SH-SY5Y (cell line): Measurements from ENCODE around the gene CDH7.

ENCODE experiments used
- GATA2 ChIP-seq: IDR thresholded peaks from 2 replicates; pipeline ENCODE4 v1.6.1; 2011; ENCODE audit warnings: mild to moderate bottlenecking, low read depth, low read length
- GATA3 ChIP-seq: IDR thresholded peaks from 2 replicates; pipeline ENCODE4 v1.6.1; 2011; ENCODE audit warnings: low read depth, mild to moderate bottlenecking, low read length, moderate library complexity

Gene CDH7

DNA sequence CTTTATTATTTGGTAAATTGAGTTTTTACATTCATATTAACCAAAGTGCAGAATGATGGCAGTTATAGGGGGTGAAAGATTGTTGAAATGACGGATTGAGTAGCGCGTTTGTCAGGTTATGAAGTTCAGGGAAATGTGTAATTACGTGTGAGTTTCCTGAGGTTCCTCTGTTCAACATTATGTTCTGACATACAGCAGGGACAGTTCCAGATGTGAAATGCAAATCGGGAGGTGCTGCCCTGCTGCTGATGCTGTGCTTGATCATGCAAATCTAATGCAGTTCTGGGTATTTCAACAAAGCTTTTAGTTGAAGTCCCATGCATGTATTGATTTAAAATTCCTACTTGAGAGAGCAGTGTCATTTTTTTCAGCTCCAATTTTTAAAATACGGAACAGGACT, 57.9 kb downstream of the CDH7 start:
- TF ChIP-seq GATA2 (no peak), GATA3 (no peak)

DNA sequence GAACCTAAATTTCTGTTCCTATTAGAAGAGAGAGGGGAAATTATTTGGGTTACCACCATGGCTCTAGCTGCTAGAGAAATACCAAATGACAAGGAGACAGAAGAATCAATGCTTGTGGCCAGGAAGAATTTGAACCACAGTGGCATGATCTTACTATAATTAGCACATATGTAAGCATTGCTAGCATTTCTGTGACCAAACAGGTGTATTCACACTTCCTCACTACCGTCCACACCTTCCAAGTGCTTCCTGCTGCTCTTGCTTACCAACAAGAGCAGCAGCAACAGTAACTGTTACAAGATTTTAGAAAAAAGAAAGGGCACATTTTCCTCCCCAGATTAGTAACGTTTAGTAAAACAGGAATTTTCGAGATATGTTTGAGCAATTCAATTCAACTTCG, 60.5 kb downstream of the CDH7 start:
- TF ChIP-seq GATA3, result no peak

- TF ChIP-seq GATA2 (no peak), GATA3 (no peak)
Measured at GRCh38 chr18:65815506-65815905, 64.7 kb downstream of the CDH7 start.

GRCh38 chr18:65817178-65817577, 66.4 kb downstream of the CDH7 start:
- TF ChIP-seq GATA2 (no peak), GATA3 (no peak)

DNA sequence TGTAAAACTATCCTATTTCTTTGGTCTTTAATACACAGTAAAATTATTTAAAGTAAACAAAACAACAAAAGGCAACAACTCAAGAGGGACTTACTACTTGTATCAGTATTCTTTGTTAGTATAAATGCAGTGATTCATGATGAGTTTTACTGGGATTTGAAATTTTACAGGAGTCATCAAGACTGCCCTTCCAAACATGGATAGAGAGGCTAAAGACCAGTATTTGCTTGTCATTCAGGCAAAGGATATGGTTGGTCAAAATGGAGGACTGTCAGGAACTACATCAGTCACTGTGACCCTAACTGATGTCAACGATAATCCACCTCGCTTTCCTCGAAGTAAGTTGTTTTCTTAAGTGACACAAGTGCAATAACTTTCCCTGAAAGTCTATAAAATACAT, 71.1 kb downstream of the CDH7 start:
- TF ChIP-seq GATA3 (no peak), GATA2 (no peak)

DNA sequence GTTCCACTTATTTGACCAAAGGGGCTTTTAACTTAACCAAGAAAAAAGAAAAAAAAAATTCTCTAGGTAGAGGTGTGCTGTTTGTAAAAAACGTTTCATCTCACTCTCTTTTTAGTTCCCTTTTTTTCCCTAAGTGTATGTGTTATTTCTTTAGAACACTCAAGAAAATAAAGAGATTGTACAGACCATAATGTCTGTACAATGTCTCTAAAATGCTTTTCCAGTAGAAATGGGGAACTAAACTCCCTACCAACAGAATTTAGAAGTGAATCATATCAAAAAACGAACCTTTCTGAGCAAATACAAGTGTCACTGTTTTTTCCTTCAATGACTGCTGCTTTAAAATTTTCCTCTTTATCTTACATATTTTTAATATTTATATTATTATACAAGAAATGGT, 72.0 kb downstream of the CDH7 start:
- TF ChIP-seq GATA3, result no peak
- no peak for TF ChIP-seq GATA2

DNA sequence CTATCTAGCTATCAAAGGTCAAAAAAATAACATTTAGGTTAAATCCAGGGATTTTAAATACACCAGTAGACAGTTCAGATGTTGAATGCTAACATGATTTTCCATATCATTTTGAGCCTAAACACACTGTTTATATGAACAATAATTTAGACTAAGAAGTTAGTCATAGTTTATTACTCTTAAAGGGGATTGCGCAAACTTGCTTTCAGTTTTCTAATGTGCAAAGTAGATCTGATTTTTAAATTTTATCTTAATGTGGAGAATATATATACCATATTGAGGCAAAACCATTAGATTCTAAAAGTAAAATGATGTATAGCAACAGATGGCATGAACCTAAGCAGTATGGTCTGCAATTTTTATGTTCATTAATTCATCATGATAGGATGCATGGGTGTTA, 76.6 kb downstream of the CDH7 start:
- TF ChIP-seq GATA2 (no peak), GATA3 (no peak)

GRCh38 chr18:65835881-65836280, 85.1 kb downstream of the CDH7 start:
- TF ChIP-seq GATA2, result no peak

GRCh38 chr18:65846107-65846506, 95.3 kb downstream of the CDH7 start:
- no peak for TF ChIP-seq GATA3
- no peak for TF ChIP-seq GATA2

- TF ChIP-seq GATA2 (no peak), GATA3 (no peak)
Measured at GRCh38 chr18:65852273-65852672, 101.5 kb downstream of the CDH7 start.

DNA sequence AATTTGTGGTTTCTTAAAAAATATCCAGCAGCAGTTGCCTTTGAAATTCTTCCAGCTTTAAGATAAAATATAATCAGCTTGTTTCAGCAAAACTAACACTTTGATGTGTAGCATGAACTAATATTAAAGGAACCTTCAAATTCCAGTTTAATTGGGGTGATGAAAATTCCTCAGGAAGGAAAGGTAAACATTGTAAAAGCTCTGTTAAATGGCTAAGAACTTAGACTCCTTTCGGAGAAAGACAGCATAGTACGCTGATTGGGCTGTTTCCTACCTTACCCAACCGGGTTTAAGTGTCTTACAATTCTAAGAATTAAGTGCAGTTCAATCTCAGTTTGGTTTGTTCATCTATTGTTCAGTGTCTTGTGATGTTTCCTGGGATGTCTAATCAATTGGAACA, 108.3 kb downstream of the CDH7 start:
- TF ChIP-seq GATA3 (no peak), GATA2 (no peak)

DNA sequence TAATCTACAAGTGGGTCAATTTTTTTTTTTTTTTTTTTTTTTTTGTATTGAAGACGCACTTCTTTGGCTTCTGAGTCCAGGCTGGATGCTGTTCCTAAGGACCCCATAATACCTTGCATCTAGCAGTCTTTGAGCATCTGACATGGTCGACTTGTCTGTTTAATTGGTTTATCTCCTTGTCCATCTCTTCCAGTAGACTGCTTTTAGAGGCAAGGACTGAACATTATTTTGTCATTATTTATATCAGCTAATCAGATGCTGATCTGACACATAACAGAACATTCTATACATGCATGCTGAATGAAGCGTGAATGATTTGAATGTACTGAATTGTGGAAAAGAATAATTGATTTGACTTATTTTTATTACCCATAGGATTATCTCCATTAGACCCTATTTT, 118.7 kb downstream of the CDH7 start:
- peak; percentile 81 for TF ChIP-seq GATA3
- peak; percentile 45; the same call in 1 of the 2 replicates for TF ChIP-seq GATA2

DNA sequence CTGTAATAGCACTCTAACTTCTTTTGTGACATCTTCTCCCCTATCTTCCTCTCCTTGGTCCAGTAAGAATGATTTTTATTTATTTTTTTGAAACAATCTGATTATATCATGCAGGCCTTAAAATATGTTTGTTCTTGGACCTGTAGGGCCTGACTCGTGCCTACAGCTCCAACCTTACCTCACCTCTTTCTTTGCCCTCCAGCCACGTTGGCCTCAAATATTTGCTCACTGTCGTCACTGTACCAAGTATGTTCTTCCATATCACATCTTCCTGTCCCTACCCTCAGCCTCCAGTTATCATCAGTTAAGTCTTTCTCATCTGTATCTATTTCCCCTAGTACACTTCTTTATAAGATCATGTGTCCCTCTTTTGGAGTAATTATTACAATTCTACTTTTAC, 125.5 kb downstream of the CDH7 start:
- no peak for TF ChIP-seq GATA2

DNA sequence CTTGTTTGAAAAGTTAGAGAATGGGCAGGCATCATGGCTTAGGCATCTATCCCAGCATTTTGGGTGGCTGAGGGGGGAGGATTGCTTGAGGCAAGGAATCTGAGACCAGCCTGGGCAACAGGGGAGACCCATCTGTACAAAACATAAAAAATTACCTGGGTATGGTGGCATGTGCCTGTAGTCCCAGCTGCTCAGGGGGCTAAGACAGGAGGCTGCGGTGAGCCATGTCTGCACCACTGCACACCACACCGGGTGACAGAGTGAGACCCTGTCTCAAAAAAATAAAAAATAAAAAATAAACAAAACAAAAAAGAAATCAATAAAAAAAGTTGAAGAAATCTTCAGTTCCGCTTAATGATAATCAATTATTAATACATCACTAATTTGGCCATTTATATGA, 146.5 kb downstream of the CDH7 start:
- TF ChIP-seq GATA3 (no peak), GATA2 (no peak)

DNA sequence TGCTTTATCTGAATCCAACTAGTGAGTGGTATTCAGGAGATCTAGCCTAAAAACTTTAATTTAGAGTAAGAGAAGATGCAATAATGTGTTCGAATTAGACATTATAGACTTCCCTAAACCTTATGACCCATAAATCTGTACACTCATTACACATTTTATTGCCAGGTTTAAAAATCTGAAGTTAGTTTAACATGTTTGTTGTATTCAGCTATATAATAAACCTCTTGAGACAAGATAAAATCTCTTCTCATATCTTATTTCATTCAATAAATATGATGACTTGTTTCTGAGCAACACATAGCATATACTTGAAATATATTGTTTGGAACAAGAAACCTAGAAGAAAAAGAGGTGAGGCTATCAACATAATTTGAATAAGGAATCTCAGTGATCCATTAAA, 150.7 kb downstream of the CDH7 start:
- no peak for TF ChIP-seq GATA3
- no peak for TF ChIP-seq GATA2

GRCh38 chr18:65906621-65907034, 155.8 kb downstream of the CDH7 start:
- TF ChIP-seq GATA3, result no peak
- no peak for TF ChIP-seq GATA2

- TF ChIP-seq GATA3, result no peak
- no peak for TF ChIP-seq GATA2
Measured at GRCh38 chr18:65907281-65907680, 156.5 kb downstream of the CDH7 start.
